T47D (cell line): ENCODE data around the gene HOXC6.
"Not testable (repeated sequence)": the region's sequence is repeated elsewhere in the genome, so short reads cannot be mapped to it uniquely, and the experiment has no call there.

Experiments used
- DNase-seq, 2 experiments: peaks; one replicate each; pipeline versions ENCODE4 v3.0.0 to v3.0.0-alpha.2; 2011 to 2012; ENCODE audit warnings: low read depth in 1 of 2, low spot score in 1 of 2
- JUND ChIP-seq: IDR thresholded peaks from 2 replicates; pipeline ENCODE4 v1.6.1; 2012; ENCODE audit warnings: low read depth
- in situ Hi-C: cut with HindIII; loops from 2 replicates; pipeline ENCODE4 v1.10.0; 2016; ENCODE audit warnings: low sequenced_read_pairs, low pct_unique_long_range_greater_than_20kb

The HOXC6 gene

GRCh38 chr12:54040648-54041047, 12.4 kb downstream of the HOXC6 start:
- in situ Hi-C loops: no loop called here
- TF ChIP-seq JUND: no peak
- no peak for DNase-seq

- TF ChIP-seq JUND: no peak
- DNase-seq: no peak
- in situ Hi-C loops: no loop called here
These were observed 13.0 kb downstream of the HOXC6 start for GRCh38 chr12:54041097-54041690.

DNA sequence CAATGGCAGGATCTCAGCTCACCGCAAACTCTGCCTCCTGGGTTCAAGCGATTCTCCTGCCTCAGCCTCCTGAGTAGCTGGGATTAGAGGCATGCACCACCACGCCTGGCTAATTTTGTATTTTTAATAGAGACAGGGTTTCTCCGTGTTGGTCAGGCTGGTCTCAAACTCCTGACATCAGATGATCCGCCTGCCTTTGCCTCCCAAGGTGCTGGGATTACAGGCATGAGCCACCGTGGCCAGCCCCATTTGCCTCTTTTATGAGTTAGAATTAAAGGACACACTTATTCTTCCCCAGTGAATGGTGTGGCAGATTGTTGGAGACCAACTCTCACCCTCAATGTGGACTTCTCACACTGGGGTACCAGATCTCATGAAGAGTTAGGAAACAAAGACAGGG, 13.8 kb downstream of the HOXC6 start:
- DNase-seq, in situ Hi-C loops: not testable (repeated sequence)

DNA sequence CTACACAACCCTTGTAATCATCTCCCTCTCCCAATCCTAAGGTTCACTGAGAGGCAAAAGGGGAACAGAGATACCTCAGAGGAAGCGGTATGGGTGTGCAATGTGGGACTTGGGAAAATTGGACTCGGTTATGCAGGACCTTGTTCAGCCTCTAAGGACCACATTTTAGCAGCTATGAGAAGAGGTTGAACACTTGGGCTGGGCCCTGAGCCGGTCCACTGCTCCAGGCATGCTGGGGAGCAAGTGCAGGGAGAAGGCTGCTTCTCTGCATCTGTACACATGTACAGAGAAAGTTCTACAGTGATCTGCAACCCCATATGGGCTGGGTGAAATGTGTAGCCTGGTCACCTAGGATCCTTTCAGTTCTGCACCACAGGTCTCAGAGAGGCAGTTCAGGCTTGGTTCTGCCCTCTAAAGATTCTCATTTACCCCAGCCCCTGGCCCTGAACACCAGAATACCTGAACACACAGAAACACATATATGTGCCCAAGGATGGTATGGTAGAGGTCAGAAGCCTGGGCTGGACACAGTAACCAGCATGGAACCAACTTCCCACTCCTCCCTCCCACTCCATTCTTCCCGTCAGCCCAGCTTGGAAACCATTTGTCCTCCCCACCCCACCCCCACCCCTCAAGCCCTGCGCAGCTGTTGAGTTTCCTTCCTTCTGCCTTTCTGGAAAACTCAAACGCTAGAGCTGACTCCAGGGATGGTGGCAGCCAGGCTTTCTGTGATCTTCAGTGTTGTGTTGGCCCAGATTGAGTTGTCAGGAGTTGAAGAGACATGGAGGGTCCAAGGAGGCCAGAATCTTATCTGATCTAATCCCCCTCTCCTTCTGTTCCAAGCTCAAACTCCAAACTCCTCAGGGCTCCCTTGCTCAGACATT, 15.0 kb downstream of the HOXC6 start:
- TF ChIP-seq JUND: no peak
- in situ Hi-C loops: no loop called here
- DNase-seq: no peak

- TF ChIP-seq JUND: no peak
- no peak for DNase-seq
- in situ Hi-C loops: no loop called here
These were observed 16.3 kb downstream of the HOXC6 start for GRCh38 chr12:54044425-54045103.

GRCh38 chr12:54045401-54045800, 17.2 kb downstream of the HOXC6 start:
- in situ Hi-C loops: no loop called here
- TF ChIP-seq JUND: no peak
- no peak for DNase-seq

DNA sequence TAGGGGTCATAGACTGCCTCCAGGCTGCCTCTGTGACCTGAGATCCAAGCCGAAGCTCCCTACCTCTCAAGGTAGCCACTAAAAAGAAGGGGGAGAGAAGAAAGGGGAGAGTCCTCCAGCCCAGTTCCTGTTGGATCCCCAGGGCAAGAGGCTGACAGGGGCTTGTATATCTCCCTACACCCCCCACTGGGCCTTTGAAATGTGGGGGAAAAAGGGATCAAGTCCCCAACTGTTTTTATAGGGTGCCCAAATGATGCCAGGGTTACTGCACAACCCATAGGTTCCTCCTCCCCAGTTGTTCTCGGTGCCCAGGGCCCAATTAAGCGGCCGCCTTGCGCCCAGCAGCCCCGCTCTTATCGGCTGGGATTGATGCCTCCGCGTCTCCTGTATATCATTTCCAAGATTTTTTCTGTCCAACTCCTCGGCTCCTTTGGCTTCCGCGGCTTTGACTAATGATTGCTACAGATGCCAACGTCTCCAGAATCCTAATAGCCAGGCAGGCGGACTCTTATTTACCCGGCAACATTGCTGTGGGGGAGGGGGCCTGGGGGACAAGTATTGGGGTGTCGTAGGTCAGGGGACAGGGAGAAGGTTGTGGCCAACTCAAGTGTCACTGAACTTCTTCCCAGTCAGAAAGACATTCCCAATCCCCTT, 17.8 kb downstream of the HOXC6 start:
- in situ Hi-C loops: no loop called here
- no peak for DNase-seq
- TF ChIP-seq JUND: no peak

GRCh38 chr12:54046809-54047159, 18.5 kb downstream of the HOXC6 start:
- no peak for DNase-seq
- in situ Hi-C loops: no loop called here
- no peak for TF ChIP-seq JUND

- in situ Hi-C loops: no loop called here
- no peak for DNase-seq
- TF ChIP-seq JUND: no peak
These were observed 19.1 kb downstream of the HOXC6 start for GRCh38 chr12:54047160-54047963.

DNA sequence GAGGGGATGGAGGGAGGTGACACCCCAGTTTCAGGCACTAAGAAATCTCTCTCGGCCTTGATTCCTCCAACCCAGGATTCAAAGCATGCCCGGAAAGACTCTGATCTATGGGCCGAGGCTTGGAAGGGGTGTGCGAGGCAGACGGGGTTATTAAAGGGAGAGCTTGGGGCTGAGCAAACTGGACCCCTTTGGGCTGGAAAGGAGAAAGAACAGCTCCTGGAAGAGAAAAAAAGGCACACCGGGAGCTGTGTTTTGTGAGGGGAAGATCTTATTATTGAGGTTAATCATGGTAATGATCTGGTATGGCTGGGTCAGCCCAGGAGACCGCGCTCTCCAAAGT, 19.7 kb downstream of the HOXC6 start:
- no peak for TF ChIP-seq JUND
- DNase-seq: no peak
- in situ Hi-C loops: no loop called here

GRCh38 chr12:54048406-54049093, 20.3 kb downstream of the HOXC6 start:
- in situ Hi-C loops: no loop called here
- no peak for TF ChIP-seq JUND

DNA sequence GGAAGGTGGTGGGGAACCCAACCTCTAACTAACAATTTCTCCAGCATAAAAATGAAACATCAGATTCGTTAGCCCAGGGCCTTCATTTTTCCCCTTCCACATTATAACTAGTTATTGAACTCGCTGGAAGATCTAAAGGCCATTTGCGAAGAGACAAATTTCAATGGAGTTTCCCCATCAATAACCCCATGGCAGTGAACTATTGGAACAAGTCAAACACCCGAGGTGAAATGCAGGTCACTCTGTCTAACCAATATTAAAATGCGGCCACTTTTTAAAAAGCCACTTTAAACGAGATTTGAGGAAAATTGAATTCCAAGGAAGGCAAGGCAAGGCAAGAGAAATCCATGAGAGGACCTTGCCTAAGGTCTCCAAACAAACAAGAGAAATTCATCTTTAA, 20.9 kb downstream of the HOXC6 start:
- DNase-seq: no peak
- no peak for TF ChIP-seq JUND
- in situ Hi-C loops: no loop called here

More at GRCh38 chr12:54048406-54049093, 20.3 kb downstream of the HOXC6 start:
- DNase-seq: no peak
